Kidney (tissue), 14 donors: ENCODE data around the gene HDHD5. TPM values are rescaled to one million over a fixed set of nuclear protein-coding genes. Genes with fewer than 3 reads are reported as not detected.

Experiments
- DNase-seq, 5 donors: peaks; one replicate each; pipeline ENCODE4 v3.0.0-alpha.2; 2013 to 2020
- FAIRE-seq: peaks from 2 replicates; lab custom pipeline; 2012; peaks lifted over from hg19 to GRCh38; lab: Jason Lieb, UNC
- H3K27ac ChIP-seq, 2 donors: one replicate each; pipeline ENCODE4 v1.7.0; 2013; ENCODE audit warnings: low read depth in 2 of 2, low read length in 2 of 2, inconsistent platforms in 1 of 2
- H3K27me3 ChIP-seq: one replicate; pipeline ENCODE4 v1.7.1; 2013; ENCODE audit warnings: low read length, inconsistent platforms; ENCODE audit not compliant: control insufficient read depth, insufficient read depth
- H3K36me3 ChIP-seq, 3 donors: one replicate each; pipeline versions ENCODE4 v1.7.0 to v1.7.1; 2013; ENCODE audit warnings: low read length in 3 of 3, control low read depth in 1 of 3, inconsistent platforms in 1 of 3; ENCODE audit not compliant: insufficient read depth in 3 of 3, control insufficient read depth in 2 of 3
- H3K4me1 ChIP-seq, 3 donors: one replicate each; pipeline versions ENCODE4 v1.7.0 to v1.7.1; 2013; ENCODE audit warnings: low read length in 3 of 3, inconsistent platforms in 1 of 3, low read depth in 1 of 3; ENCODE audit not compliant: control insufficient read depth in 2 of 3, insufficient read depth in 2 of 3
- H3K4me3 ChIP-seq, 3 donors: one replicate each; pipeline versions ENCODE4 v1.7.0 to v1.8.1; 2013; ENCODE audit warnings: low read length in 3 of 3, control low read depth in 1 of 3, inconsistent platforms in 1 of 3
- H3K9ac ChIP-seq, 3 donors: one replicate each; pipeline versions ENCODE4 v1.7.0 to v1.7.1; 2013; ENCODE audit warnings: low read length in 3 of 3, control low read depth in 1 of 3, inconsistent platforms in 1 of 3
- H3K9me3 ChIP-seq, 3 donors: one replicate each; pipeline versions ENCODE4 v1.7.0 to v1.7.1; 2013; ENCODE audit warnings: low read length in 3 of 3, control low read depth in 1 of 3, inconsistent platforms in 1 of 3; ENCODE audit not compliant: control insufficient read depth in 2 of 3, insufficient read depth in 1 of 3
- CTCF ChIP-seq: IDR thresholded peaks from 3 replicates; pipeline ENCODE4 v1.5.1; 2012; ENCODE audit warnings: mild to moderate bottlenecking, moderate library complexity, borderline replicate concordance; ENCODE audit not compliant: insufficient read depth; ENCODE audit errors: extremely low read depth
- intact Hi-C: fragments of 100-400 bp; cut with DNase I; formaldehyde crosslinking; loops from one replicate; pipeline ENCODE4 v1.11.1; 2022
- polyA plus RNA-seq: library from polyadenylated mRNA; stranded (reverse); fragments of 350-450 nt; fragmentation: Illumina TruSeq; extraction: RNeasy Lipid Tissue Mini Kit (QIAGEN cat#74804); gene quantifications from one replicate; pipeline ENCODE4 v1.2.3, GENCODE V29; 2014; ENCODE audit warnings: low read depth, low replicate concordance; ENCODE audit not compliant: insufficient read depth
- total RNA-seq: library from RNA; stranded (reverse); fragmentation: NEBNext Ultra II Directional; extraction: Animal tissue kit (Norgen Biotek cat#: 25700); gene quantifications from one replicate; pipeline ENCODE4 v1.2.1, GENCODE V29; 2021
- donor health status: control.
- donor health status: control.
- donor health status: control.
- donor health status: control.
- donor health status: control.
- donor health status: DM: yes; HTN: yes; CAD: no.
- donor health status: Normal renal cell carcinoma (clear cell type).

HDHD5 gene
- total and polyA plus RNA-seq, 2 donors from 2014 or later = 27.5 to 39.8 TPM

- no peaks in the 10 kb centered on the region for H3K9me3 ChIP-seq
- no peaks in the 10 kb centered on the region for H3K27me3 ChIP-seq
- intact Hi-C loops = no loop called here
- no peak overlapping the region for H3K9ac ChIP-seq
- DNase-seq (no peak), FAIRE-seq (no peak)
- peaks cover 0 to 5% (median 0%) of the 10 kb centered on the region in 3 donors for H3K4me1 ChIP-seq
- no peak overlapping the region for H3K27ac ChIP-seq
- no peak for TF ChIP-seq CTCF
- H3K4me3 ChIP-seq = no peak overlapping the region
- no peaks in the 10 kb centered on the region for H3K36me3 ChIP-seq
Observed at GRCh38 chr22:17117400-17117799, 41.7 kb downstream of the HDHD5 start.

GRCh38 chr22:17116572-17117330 is 42.3 kb downstream of the HDHD5 start:
- H3K9me3 ChIP-seq = no peaks in the 10 kb centered on the region
- no peaks in the 10 kb centered on the region for H3K27me3 ChIP-seq
- TF ChIP-seq CTCF = no peak
- no peak overlapping the region for H3K9ac ChIP-seq
- H3K4me3 ChIP-seq = no peak overlapping the region
- no peak for FAIRE-seq
- no peaks in the 10 kb centered on the region for H3K36me3 ChIP-seq
- intact Hi-C loops = no loop called here
- H3K4me1 ChIP-seq = peaks cover 0 to 4% (median 0%) of the 10 kb centered on the region in 3 donors
- no peak for DNase-seq
- H3K27ac ChIP-seq = no peak overlapping the region

GRCh38 chr22:17115945-17116565 is 43.0 kb downstream of the HDHD5 start:
- no peak for FAIRE-seq
- Histone ChIP-seq H3K9ac (no peak overlapping the region), H3K4me1 (no peaks in the 10 kb centered on the region), H3K4me3 (no peak overlapping the region), H3K9me3 (no peaks in the 10 kb centered on the region), H3K27me3 (no peaks in the 10 kb centered on the region), H3K36me3 (no peaks in the 10 kb centered on the region), H3K27ac (no peak overlapping the region)
- DNase-seq = no peak
- intact Hi-C loops = no loop called here
- TF ChIP-seq CTCF = no peak
